GM23338 (cell line): Measurements from ENCODE around the gene TICAM2.

Experiments
- CREB1 ChIP-seq: fragments of 250-450 bp; sonication (Bioruptor Pico); IDR thresholded peaks from 2 replicates; pipeline ENCODE4 v1.5.0; 2020; ENCODE audit warnings: low read depth, mild to moderate bottlenecking, moderate library complexity
- EZH2 ChIP-seq: fragments of 200-600 bp; sonication (generic); IDR thresholded peaks from one replicate; pipeline ENCODE4 v1.8.0; 2017; ENCODE audit warnings: antibody characterized with exemption, mild to moderate bottlenecking, low read depth; ENCODE audit not compliant: unreplicated experiment
- EZH2phosphoT487 ChIP-seq: fragments of 200-600 bp; sonication (generic); IDR thresholded peaks from one replicate; pipeline ENCODE4 v1.8.1; 2018; ENCODE audit warnings: antibody characterized with exemption; ENCODE audit not compliant: unreplicated experiment
- JUNB ChIP-seq: IDR thresholded peaks from one replicate; pipeline ENCODE4 v1.6.1; 2016; ENCODE audit warnings: antibody characterized with exemption; ENCODE audit not compliant: unreplicated experiment
- NANOG ChIP-seq: IDR thresholded peaks from 2 replicates; pipeline ENCODE4 v1.6.1; 2016; ENCODE audit warnings: antibody characterized with exemption, borderline replicate concordance
- POLR2AphosphoS5 ChIP-seq: IDR thresholded peaks from 2 replicates; pipeline ENCODE4 v1.6.1; 2016; ENCODE audit warnings: antibody characterized with exemption, low read depth
- STAT1 ChIP-seq: IDR thresholded peaks from one replicate; pipeline ENCODE4 v1.6.1; 2016; ENCODE audit warnings: antibody characterized with exemption; ENCODE audit not compliant: unreplicated experiment
- ZNF114 ChIP-seq: fragments of 250-450 bp; sonication (Bioruptor Pico); IDR thresholded peaks from 2 replicates; pipeline ENCODE4 v1.5.0; 2020; ENCODE audit warnings: mild to moderate bottlenecking, moderate library complexity
- ZNF331 ChIP-seq: fragments of 250-450 bp; sonication (Bioruptor Pico); IDR thresholded peaks from 2 replicates; pipeline ENCODE4 v1.5.0; 2020; ENCODE audit warnings: low read depth, mild to moderate bottlenecking, moderate library complexity
- TF ChIP-seq, protein P1 (sequence below), 2 experiments: fragments of 200-600 bp in 1 of 2; sonication (generic) in 1 of 2; conservative IDR thresholded peaks; 2 replicates each; pipeline versions ENCODE4 v1.5.1 to v1.6.1; 2016 to 2017; ENCODE audit warnings: antibody characterized with exemption in 2 of 2, low read depth in 2 of 2, mild to moderate bottlenecking in 2 of 2, moderate library complexity in 1 of 2
- TF ChIP-seq, protein P2 (sequence below): IDR thresholded peaks from one replicate; pipeline ENCODE4 v1.6.1; 2018; ENCODE audit warnings: antibody characterized with exemption; ENCODE audit not compliant: unreplicated experiment
- TF ChIP-seq, protein P3 (sequence below): IDR thresholded peaks from 2 replicates; pipeline ENCODE4 v1.6.1; 2016; ENCODE audit warnings: antibody characterized with exemption

DNA sequence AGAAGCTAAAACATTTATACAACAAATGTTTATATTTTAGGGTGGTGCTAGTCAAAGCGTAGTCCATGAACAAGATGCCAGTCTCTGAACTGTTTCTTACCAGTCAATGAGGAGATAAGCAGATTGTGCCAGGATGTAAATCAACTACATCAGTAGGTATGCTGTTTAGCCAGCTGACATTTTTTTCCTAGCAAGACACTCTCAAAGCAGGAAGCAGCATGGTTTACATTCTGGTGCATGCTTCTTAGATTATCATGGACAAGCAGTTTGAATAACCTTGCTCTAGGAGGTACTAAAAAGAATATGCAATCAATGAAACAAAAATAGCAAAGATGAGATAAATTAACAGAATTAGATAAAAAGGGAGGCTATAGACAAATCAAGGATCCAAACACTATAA is 17.0 kb downstream of the TICAM2 start:
- no peak for TF ChIP-seq EZH2
- TF ChIP-seq, protein P1, sequence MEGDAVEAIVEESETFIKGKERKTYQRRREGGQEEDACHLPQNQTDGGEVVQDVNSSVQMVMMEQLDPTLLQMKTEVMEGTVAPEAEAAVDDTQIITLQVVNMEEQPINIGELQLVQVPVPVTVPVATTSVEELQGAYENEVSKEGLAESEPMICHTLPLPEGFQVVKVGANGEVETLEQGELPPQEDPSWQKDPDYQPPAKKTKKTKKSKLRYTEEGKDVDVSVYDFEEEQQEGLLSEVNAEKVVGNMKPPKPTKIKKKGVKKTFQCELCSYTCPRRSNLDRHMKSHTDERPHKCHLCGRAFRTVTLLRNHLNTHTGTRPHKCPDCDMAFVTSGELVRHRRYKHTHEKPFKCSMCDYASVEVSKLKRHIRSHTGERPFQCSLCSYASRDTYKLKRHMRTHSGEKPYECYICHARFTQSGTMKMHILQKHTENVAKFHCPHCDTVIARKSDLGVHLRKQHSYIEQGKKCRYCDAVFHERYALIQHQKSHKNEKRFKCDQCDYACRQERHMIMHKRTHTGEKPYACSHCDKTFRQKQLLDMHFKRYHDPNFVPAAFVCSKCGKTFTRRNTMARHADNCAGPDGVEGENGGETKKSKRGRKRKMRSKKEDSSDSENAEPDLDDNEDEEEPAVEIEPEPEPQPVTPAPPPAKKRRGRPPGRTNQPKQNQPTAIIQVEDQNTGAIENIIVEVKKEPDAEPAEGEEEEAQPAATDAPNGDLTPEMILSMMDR (conservative IDR thresholded peaks at IDR 0.05; ENCODE audit: low read depth in 2 of 2) = no peak
- no peak for TF ChIP-seq POLR2AphosphoS5
- no peak for TF ChIP-seq NANOG
- TF ChIP-seq, protein P2, sequence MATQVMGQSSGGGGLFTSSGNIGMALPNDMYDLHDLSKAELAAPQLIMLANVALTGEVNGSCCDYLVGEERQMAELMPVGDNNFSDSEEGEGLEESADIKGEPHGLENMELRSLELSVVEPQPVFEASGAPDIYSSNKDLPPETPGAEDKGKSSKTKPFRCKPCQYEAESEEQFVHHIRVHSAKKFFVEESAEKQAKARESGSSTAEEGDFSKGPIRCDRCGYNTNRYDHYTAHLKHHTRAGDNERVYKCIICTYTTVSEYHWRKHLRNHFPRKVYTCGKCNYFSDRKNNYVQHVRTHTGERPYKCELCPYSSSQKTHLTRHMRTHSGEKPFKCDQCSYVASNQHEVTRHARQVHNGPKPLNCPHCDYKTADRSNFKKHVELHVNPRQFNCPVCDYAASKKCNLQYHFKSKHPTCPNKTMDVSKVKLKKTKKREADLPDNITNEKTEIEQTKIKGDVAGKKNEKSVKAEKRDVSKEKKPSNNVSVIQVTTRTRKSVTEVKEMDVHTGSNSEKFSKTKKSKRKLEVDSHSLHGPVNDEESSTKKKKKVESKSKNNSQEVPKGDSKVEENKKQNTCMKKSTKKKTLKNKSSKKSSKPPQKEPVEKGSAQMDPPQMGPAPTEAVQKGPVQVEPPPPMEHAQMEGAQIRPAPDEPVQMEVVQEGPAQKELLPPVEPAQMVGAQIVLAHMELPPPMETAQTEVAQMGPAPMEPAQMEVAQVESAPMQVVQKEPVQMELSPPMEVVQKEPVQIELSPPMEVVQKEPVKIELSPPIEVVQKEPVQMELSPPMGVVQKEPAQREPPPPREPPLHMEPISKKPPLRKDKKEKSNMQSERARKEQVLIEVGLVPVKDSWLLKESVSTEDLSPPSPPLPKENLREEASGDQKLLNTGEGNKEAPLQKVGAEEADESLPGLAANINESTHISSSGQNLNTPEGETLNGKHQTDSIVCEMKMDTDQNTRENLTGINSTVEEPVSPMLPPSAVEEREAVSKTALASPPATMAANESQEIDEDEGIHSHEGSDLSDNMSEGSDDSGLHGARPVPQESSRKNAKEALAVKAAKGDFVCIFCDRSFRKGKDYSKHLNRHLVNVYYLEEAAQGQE = no peak
- TF ChIP-seq EZH2phosphoT487 = no peak
- no peak for TF ChIP-seq JUNB
- TF ChIP-seq, protein P3, sequence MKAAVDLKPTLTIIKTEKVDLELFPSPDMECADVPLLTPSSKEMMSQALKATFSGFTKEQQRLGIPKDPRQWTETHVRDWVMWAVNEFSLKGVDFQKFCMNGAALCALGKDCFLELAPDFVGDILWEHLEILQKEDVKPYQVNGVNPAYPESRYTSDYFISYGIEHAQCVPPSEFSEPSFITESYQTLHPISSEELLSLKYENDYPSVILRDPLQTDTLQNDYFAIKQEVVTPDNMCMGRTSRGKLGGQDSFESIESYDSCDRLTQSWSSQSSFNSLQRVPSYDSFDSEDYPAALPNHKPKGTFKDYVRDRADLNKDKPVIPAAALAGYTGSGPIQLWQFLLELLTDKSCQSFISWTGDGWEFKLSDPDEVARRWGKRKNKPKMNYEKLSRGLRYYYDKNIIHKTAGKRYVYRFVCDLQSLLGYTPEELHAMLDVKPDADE = no peak
- no peak for TF ChIP-seq CREB1
- no peak for TF ChIP-seq ZNF331 (CRISPR knock-in tag)
- TF ChIP-seq STAT1 = no peak
- TF ChIP-seq ZNF114 = no peak
